ENCODE measurements around the gene MRPL58. TPM values are rescaled to one million over a fixed set of nuclear protein-coding genes. Genes with fewer than 3 reads are reported as not detected.

The MRPL58 gene
- total and polyA plus RNA-seq, 2 of the 8 experiments (the other 6 are each of a cell fraction or from before 2014, with no cell fraction given), result 43.6 to 49.1 TPM

GRCh38 chr17:75051941-75052340 is 39.5 kb downstream of the MRPL58 start:
- Histone ChIP-seq H3K27ac (ENCODE audit: low read depth, low read length) (no peak overlapping the region), H2BK120ac (replicated peaks; ENCODE audit: low read depth, low read length) (no peak overlapping the region), H3K36me3 (ENCODE audit: control insufficient read depth in 2 of 4, insufficient read depth in 4 of 4, low read length in 3 of 4) (peaks cover 2 to 59% (median 28%) of the 10 kb centered on the region in 4 experiments; a peak in 7 of 8 replicates), H3K9me3 (ENCODE audit: insufficient read depth in 2 of 2, low read depth in 1 of 2, low read length in 1 of 2) (no peaks in the 10 kb centered on the region), H3K9ac (replicated peaks in 1 of 4; ENCODE audit: extremely low read depth in 1 of 4, low read depth in 3 of 4, low read length in 3 of 4) (no peak overlapping the region), H4K20me1 (replicated peaks in 1 of 2; ENCODE audit: control insufficient read depth in 1 of 2, insufficient read depth in 2 of 2, low read length in 2 of 2) (peaks cover 4 to 7% of the 10 kb centered on the region in 2 experiments), H4K8ac (ENCODE audit: extremely low read depth, insufficient read depth, low read length) (no peak overlapping the region), H3K27me3 (replicated peaks in 1 of 4; ENCODE audit: control insufficient read depth in 3 of 4, extremely low read depth in 1 of 4, insufficient read depth in 3 of 4, low read length in 3 of 4) (no peaks in the 10 kb centered on the region), H2AK5ac (ENCODE audit: low read depth, low read length) (no peak overlapping the region), H2BK5ac (ENCODE audit: low read depth, low read length) (no peak overlapping the region), H4K91ac (replicated peaks; ENCODE audit: insufficient read length, low read length) (no peak overlapping the region), H2AFZ (ENCODE audit: low read length) (no peak overlapping the region), H3K4me2 (ENCODE audit: insufficient read depth in 1 of 2, low read depth in 2 of 2, low read length in 2 of 2) (no peak overlapping the region), H3K4me1 (replicated peaks in 1 of 4; ENCODE audit: control insufficient read depth in 3 of 4, insufficient read depth in 4 of 4, low read length in 3 of 4) (peaks cover 0 to 6% (median 1%) of the 10 kb centered on the region in 4 experiments; a peak in 3 of 7 replicates), H3K23ac (ENCODE audit: insufficient read length) (no peak overlapping the region), H3K4me3 (ENCODE audit: extremely low read depth in 1 of 4, insufficient read depth in 2 of 4, low read depth in 3 of 4, low read length in 4 of 4) (no peak overlapping the region), H3K79me1 (ENCODE audit: low read depth, low read length) (peaks cover 6% of the 10 kb centered on the region; the same call in 1 of the 2 replicates), H4K5ac (ENCODE audit: insufficient read length, low read depth, low read length) (no peak overlapping the region), H3K79me2 (ENCODE audit: control insufficient read depth in 1 of 2, insufficient read depth in 2 of 2, low read length in 2 of 2) (peaks cover 8 to 42% of the 10 kb centered on the region in 2 experiments), H2BK12ac (ENCODE audit: low read depth, low read length) (no peak overlapping the region), H2BK15ac (ENCODE audit: low read length) (no peak overlapping the region), H3K14ac (ENCODE audit: insufficient read length) (no peak overlapping the region), H3K56ac (replicated peaks; ENCODE audit: insufficient read length, low read depth, low read length) (no peak overlapping the region), H3K18ac (ENCODE audit: extremely low read depth, low read length) (no peak overlapping the region), H3K4ac (replicated peaks; ENCODE audit: insufficient read length, low read depth, low read length) (no peak overlapping the region), H2BK20ac (ENCODE audit: low read length) (no peak overlapping the region), H3K23me2 (ENCODE audit: low read depth, low read length) (no peaks in the 10 kb centered on the region; the same call in 1 of the 2 replicates)
- POLR2A ChIA-PET (ENCODE audit: partially characterized antibody), result no interaction called here
- no peak for FAIRE-seq
- CTCF ChIA-PET (ENCODE audit: partially characterized antibody), result interaction anchor here (0.6 to 3.9 kb wide), 3 partner anchors 12 to 91 kb away, joined by 3 to 19 read pairs (median 8); no protein-coding TSS in a partner anchor
- TF ChIP-seq RXRA (IDR thresholded peaks at IDR 0.05; ENCODE audit: insufficient read depth, low read depth, low read length), result no peak
- TF ChIP-seq RNF2 (IDR thresholded peaks at IDR 0.05; ENCODE audit: borderline replicate concordance, low read depth, low read length, missing control alignments, poor library complexity, severe bottlenecking), result no peak
- TF ChIP-seq EZH2 (IDR thresholded peaks at IDR 0.05; ENCODE audit: low read depth, low read length, severe bottlenecking), result no peak
- no peak for TF ChIP-seq POU5F1 (IDR thresholded peaks at IDR 0.05; ENCODE audit: low read depth, low read length)
- TF ChIP-seq SIRT6 (IDR thresholded peaks at IDR 0.05; ENCODE audit: low read length), result no peak
- 87% methylated on average over 2 of the region's 2 CpGs; no CpG with 5 or more reads in 1 of the 2 experiments for WGBS, 2 experiments (ENCODE audit: extremely low coverage in 1 of 2, insufficient coverage in 1 of 2, insufficient read length in 1 of 2, insufficient replicate concordance in 2 of 2, low coverage in 1 of 2, low lambda C conversion rate in 2 of 2, missing lambda C conversion rate in 1 of 2)
- no peak for DNase-seq (ENCODE audit: low read depth in 1 of 2, low spot score in 2 of 2)
